GM21717 (cell line): Measurements from ENCODE around the gene SHC1.
A peak's percentile ranks its signal among the peaks of the same experiment; 100 is the strongest.

ENCODE experiments used
- ATAC-seq: cut with Tn5 transposase; IDR thresholded peaks from one replicate; pipeline ENCODE4 v1.9.1; 2021; ENCODE audit warnings: mild to moderate bottlenecking, moderate library complexity; ENCODE audit not compliant: unreplicated experiment

The SHC1 gene

GRCh38 chr1:154940651-154941194 is 29.8 kb downstream of the SHC1 start:
- ATAC-seq, result no peak

GRCh38 chr1:154940213-154940560 is 30.4 kb downstream of the SHC1 start:
- no peak for ATAC-seq

- ATAC-seq, result no peak
These were observed 31.7 kb downstream of the SHC1 start for GRCh38 chr1:154938604-154939399.

- ATAC-seq, result no peak
These were observed 32.6 kb downstream of the SHC1 start for GRCh38 chr1:154937988-154938386.

GRCh38 chr1:154937085-154937987 is 33.2 kb downstream of the SHC1 start:
- ATAC-seq, result peak; percentile 56

- ATAC-seq, result peak; percentile 57
These were observed 33.9 kb downstream of the SHC1 start, which contains the start of gene PMVK for GRCh38 chr1:154936555-154937084. Gene PMVK (minus strand): TSS chr1:154936719. CDS start chr1:154936685, 34 bp downstream.

GRCh38 chr1:154935749-154936554 is 34.6 kb downstream of the SHC1 start:
- ATAC-seq, result no peak

- no peak for ATAC-seq
These were observed 36.1 kb downstream of the SHC1 start for GRCh38 chr1:154934358-154934948.

- no peak for ATAC-seq
These were observed 38.5 kb downstream of the SHC1 start for GRCh38 chr1:154931940-154932487.

GRCh38 chr1:154926201-154926600 is 44.3 kb downstream of the SHC1 start:
- ATAC-seq, result no peak

- no peak for ATAC-seq
These were observed 45.0 kb downstream of the SHC1 start for GRCh38 chr1:154925335-154926170.

- no peak for ATAC-seq
These were observed 46.9 kb downstream of the SHC1 start for GRCh38 chr1:154923695-154924094.

GRCh38 chr1:154913273-154913672 is 57.3 kb downstream of the SHC1 start:
- no peak for ATAC-seq

GRCh38 chr1:154912755-154913154 is 57.8 kb downstream of the SHC1 start:
- ATAC-seq, result no peak
